ENCODE data around the gene WDR41. TPM values are rescaled to one million over a fixed set of nuclear protein-coding genes. Genes with fewer than 3 reads are reported as not detected.
"Not testable (repeated sequence)": the region's sequence is repeated elsewhere in the genome, so short reads cannot be mapped to it uniquely, and the experiment has no call there.

WDR41 gene
- total RNA-seq, 1 experiment from 2014 or later, result 43.6 TPM

- WGBS (ENCODE audit: extremely low coverage, insufficient read length, low lambda C conversion rate), result no CpG with 5 or more reads among the region's 4 CpGs
- no peak overlapping the region for H3T11ph ChIP-seq (ENCODE audit: low read length)
- no peak overlapping the region for H3K27ac ChIP-seq (ENCODE audit: insufficient read length, low read depth, low read length)
- no peak overlapping the region for H3K4ac ChIP-seq (ENCODE audit: low read depth, low read length)
- H3K9ac ChIP-seq (ENCODE audit: extremely low read depth, insufficient read length, low read length), result no peak overlapping the region
- no peak overlapping the region for H4K8ac ChIP-seq (replicated peaks; ENCODE audit: insufficient read length, low read depth, low read length)
- H3K27ac Mint-ChIP-seq, result no peak overlapping the region
- H2BK20ac ChIP-seq (ENCODE audit: low read depth, low read length, poor library complexity, severe bottlenecking), result no peak overlapping the region
- no peak for DNase-seq
- H3K36me3 Mint-ChIP-seq (ENCODE audit: insufficient read depth in 1 of 3, low read depth in 3 of 3), result peaks cover 0 to 8% (median 5%) of the 10 kb centered on the region in 3 experiments; a peak in 3 of 7 replicates
- no peak overlapping the region for H3K4me2 ChIP-seq (ENCODE audit: insufficient read depth, insufficient read length, low read length)
- no peak overlapping the region for H4K5ac ChIP-seq (ENCODE audit: insufficient read length, low read depth, low read length)
- H2AK5ac ChIP-seq (ENCODE audit: insufficient read length, low read length), result no peak overlapping the region
- no peak overlapping the region for H3K14ac ChIP-seq (ENCODE audit: insufficient read depth, low read length)
- H3K79me1 ChIP-seq (ENCODE audit: insufficient read depth, low read depth, low read length, poor library complexity, severe bottlenecking), result no peaks in the 10 kb centered on the region
- H3K4me1 Mint-ChIP-seq, result peaks cover 10 to 13% of the 10 kb centered on the region in 2 experiments
- peaks cover 2% of the 10 kb centered on the region for H3K23me2 ChIP-seq (ENCODE audit: insufficient read length, low read depth, low read length, poor library complexity, severe bottlenecking)
- no peaks in the 10 kb centered on the region for H4K20me1 ChIP-seq (ENCODE audit: control insufficient read depth, insufficient read depth, insufficient read length)
- H2BK120ac ChIP-seq (ENCODE audit: low read depth, low read length, poor library complexity, severe bottlenecking), result no peak overlapping the region
- no peaks in the 10 kb centered on the region for H3K9me3 ChIP-seq (ENCODE audit: control insufficient read depth, low read depth, low read length)
- H2BK15ac ChIP-seq (ENCODE audit: low read depth, low read length), result no peak overlapping the region
- no peak overlapping the region for H2AFZ ChIP-seq (ENCODE audit: low read length)
- no peak overlapping the region for H3K23ac ChIP-seq (ENCODE audit: insufficient read length, low read depth, low read length)
- H3K9me3 Mint-ChIP-seq, result no peaks in the 10 kb centered on the region; a peak in 1 of 5 replicates
- no peaks in the 10 kb centered on the region for H3K27me3 ChIP-seq (ENCODE audit: insufficient read depth, low read length)
- H3K4me3 Mint-ChIP-seq, result peak overlapping the region; percentile 80 to 81
- no peak overlapping the region for H2BK12ac ChIP-seq (ENCODE audit: insufficient read length, low read depth, low read length)
- H3K56ac ChIP-seq (ENCODE audit: insufficient read length, low read depth, low read length), result no peak overlapping the region
- no peak overlapping the region for H3K18ac ChIP-seq (ENCODE audit: insufficient read length, low read depth, low read length)
- peaks cover 38% of the 10 kb centered on the region for H3K27me3 Mint-ChIP-seq (ENCODE audit: low read depth)
- TF ChIP-seq CTCF (conservative IDR thresholded peaks at IDR 0.05), result no peak; the same call in 2 of the 3 replicates
- no peak overlapping the region for H4K91ac ChIP-seq (ENCODE audit: insufficient read length, low read depth, low read length)
- H2BK5ac ChIP-seq (ENCODE audit: insufficient read length, low read length), result no peak overlapping the region
- H3K79me2 ChIP-seq (ENCODE audit: insufficient read depth, low read length), result no peaks in the 10 kb centered on the region; the same call in 1 of the 2 replicates
- H3K4me1 ChIP-seq (ENCODE audit: insufficient read depth, low read length), result no peaks in the 10 kb centered on the region
Observed at GRCh38 chr5:77492653-77493000, 511 bp upstream of the WDR41 start.

DNA sequence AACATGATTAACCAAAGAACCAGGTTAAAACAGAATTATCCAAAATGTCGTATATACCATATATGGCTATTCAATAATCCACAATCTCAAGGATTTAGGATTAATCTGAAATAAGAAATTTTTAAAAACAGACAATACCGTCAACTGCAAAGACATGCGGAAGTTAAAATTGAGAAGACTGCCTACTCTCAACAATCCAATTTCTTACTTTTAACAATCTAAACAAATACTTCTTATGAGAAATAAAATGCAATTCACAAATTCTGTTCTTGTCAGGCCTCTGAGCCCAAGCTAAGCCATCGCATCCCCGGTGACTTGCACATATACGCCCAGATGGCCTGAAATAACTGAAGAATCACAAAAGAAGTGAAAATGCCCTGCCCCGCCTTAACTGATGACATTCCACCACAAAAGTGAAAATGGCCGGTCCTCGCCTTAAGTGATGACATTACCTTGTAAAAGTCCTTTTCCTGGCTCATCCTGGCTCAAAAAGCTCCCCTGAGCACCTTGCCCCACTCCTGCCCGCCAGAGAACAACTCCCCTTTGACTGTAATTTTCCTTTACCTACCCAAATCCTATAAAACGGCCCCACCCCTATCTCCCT lies 1.3 kb downstream of the WDR41 start:
- peaks cover 26% of the 10 kb centered on the region for H3K27me3 Mint-ChIP-seq (ENCODE audit: low read depth)
- not testable (repeated sequence) for H2BK15ac ChIP-seq (ENCODE audit: low read depth, low read length); H4K5ac ChIP-seq (ENCODE audit: insufficient read length, low read depth, low read length); H4K8ac ChIP-seq (replicated peaks; ENCODE audit: insufficient read length, low read depth, low read length); H3K23me2 ChIP-seq (ENCODE audit: insufficient read length, low read depth, low read length, poor library complexity, severe bottlenecking); H2BK12ac ChIP-seq (ENCODE audit: insufficient read length, low read depth, low read length); H3K18ac ChIP-seq (ENCODE audit: insufficient read length, low read depth, low read length); H3K56ac ChIP-seq (ENCODE audit: insufficient read length, low read depth, low read length); H3K79me2 ChIP-seq (ENCODE audit: insufficient read depth, low read length); H3K79me1 ChIP-seq (ENCODE audit: insufficient read depth, low read depth, low read length, poor library complexity, severe bottlenecking); H2BK120ac ChIP-seq (ENCODE audit: low read depth, low read length, poor library complexity, severe bottlenecking); H4K91ac ChIP-seq (ENCODE audit: insufficient read length, low read depth, low read length); H3K4ac ChIP-seq (ENCODE audit: low read depth, low read length); H3K27ac ChIP-seq (ENCODE audit: insufficient read length, low read depth, low read length); H3K9me3 Mint-ChIP-seq; DNase-seq; H2AFZ ChIP-seq (ENCODE audit: low read length); H3K9me3 ChIP-seq (ENCODE audit: control insufficient read depth, low read depth, low read length); H3K14ac ChIP-seq (ENCODE audit: insufficient read depth, low read length); H2BK5ac ChIP-seq (ENCODE audit: insufficient read length, low read length); H3K4me1 ChIP-seq (ENCODE audit: insufficient read depth, low read length); H3K23ac ChIP-seq (ENCODE audit: insufficient read length, low read depth, low read length); H4K20me1 ChIP-seq (ENCODE audit: control insufficient read depth, insufficient read depth, insufficient read length); H3T11ph ChIP-seq (ENCODE audit: low read length); H2BK20ac ChIP-seq (ENCODE audit: low read depth, low read length, poor library complexity, severe bottlenecking); H3K27me3 ChIP-seq (ENCODE audit: insufficient read depth, low read length); H2AK5ac ChIP-seq (ENCODE audit: insufficient read length, low read length)
- WGBS (ENCODE audit: extremely low coverage, insufficient read length, low lambda C conversion rate), result no CpG with 5 or more reads among the region's 11 CpGs
- Histone ChIP-seq H3K9ac (ENCODE audit: extremely low read depth, insufficient read length, low read length) (peak overlapping the region; percentile 31), H3K4me2 (ENCODE audit: insufficient read depth, insufficient read length, low read length) (peak overlapping the region; percentile 55)
- peak overlapping the region; percentile 80 to 94 for H3K4me3 Mint-ChIP-seq
- H3K27ac Mint-ChIP-seq, result peak overlapping the region in 1 of 3 experiments; percentile 80; a peak in 1 of 7 replicates
- H3K36me3 Mint-ChIP-seq (ENCODE audit: insufficient read depth in 1 of 3, low read depth in 3 of 3), result peaks cover 0 to 18% (median 5%) of the 10 kb centered on the region in 3 experiments; a peak in 3 of 7 replicates
- H3K4me1 Mint-ChIP-seq, result peaks cover 10 to 13% of the 10 kb centered on the region in 2 experiments
